Measurements from ENCODE around the gene SCAI. TPM values are rescaled to one million over a fixed set of nuclear protein-coding genes. Genes with fewer than 3 reads are reported as not detected.

The SCAI gene
- total and polyA plus RNA-seq, 9 of the 15 experiments (the other 6 are each of a cell fraction or from before 2014, with no cell fraction given): 0.70 to 12.4 (median 4.2) TPM

DNA sequence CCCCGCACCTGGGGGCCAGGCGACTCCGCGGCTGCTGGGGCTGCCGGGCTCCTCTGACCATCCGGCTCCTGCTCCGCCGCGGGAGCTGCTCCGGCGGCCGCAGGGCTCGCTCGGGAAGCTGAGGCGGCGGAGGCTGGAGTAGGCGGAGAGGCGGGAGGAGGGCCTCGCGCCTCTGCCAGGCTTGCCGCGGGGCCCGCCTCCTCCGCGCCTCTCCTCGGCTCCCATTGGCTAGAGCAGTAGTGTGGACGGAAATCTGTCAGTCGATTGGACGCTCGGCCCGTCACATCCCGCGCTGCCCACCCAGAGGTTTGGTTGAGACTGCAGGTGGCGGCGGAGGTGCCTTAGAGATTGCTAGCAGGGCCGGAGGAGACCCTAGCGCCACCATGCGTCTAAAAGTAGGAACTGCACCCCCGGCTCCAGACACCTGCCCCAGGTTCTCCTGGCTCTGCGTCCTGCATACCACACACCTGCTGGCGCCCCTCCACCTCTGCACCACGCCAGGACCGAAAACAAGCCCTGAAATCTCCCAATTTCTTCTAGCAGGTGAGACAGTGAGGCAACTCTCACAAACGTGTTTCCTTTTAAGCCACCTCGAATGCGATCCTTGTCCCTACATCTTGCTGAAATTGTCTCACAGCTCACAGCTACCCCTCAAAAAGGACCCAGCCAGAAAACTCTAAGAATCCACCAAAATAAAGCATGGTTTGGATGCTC is at the start of gene SCAI (continued):
- TF ChIP-seq, protein P1, sequence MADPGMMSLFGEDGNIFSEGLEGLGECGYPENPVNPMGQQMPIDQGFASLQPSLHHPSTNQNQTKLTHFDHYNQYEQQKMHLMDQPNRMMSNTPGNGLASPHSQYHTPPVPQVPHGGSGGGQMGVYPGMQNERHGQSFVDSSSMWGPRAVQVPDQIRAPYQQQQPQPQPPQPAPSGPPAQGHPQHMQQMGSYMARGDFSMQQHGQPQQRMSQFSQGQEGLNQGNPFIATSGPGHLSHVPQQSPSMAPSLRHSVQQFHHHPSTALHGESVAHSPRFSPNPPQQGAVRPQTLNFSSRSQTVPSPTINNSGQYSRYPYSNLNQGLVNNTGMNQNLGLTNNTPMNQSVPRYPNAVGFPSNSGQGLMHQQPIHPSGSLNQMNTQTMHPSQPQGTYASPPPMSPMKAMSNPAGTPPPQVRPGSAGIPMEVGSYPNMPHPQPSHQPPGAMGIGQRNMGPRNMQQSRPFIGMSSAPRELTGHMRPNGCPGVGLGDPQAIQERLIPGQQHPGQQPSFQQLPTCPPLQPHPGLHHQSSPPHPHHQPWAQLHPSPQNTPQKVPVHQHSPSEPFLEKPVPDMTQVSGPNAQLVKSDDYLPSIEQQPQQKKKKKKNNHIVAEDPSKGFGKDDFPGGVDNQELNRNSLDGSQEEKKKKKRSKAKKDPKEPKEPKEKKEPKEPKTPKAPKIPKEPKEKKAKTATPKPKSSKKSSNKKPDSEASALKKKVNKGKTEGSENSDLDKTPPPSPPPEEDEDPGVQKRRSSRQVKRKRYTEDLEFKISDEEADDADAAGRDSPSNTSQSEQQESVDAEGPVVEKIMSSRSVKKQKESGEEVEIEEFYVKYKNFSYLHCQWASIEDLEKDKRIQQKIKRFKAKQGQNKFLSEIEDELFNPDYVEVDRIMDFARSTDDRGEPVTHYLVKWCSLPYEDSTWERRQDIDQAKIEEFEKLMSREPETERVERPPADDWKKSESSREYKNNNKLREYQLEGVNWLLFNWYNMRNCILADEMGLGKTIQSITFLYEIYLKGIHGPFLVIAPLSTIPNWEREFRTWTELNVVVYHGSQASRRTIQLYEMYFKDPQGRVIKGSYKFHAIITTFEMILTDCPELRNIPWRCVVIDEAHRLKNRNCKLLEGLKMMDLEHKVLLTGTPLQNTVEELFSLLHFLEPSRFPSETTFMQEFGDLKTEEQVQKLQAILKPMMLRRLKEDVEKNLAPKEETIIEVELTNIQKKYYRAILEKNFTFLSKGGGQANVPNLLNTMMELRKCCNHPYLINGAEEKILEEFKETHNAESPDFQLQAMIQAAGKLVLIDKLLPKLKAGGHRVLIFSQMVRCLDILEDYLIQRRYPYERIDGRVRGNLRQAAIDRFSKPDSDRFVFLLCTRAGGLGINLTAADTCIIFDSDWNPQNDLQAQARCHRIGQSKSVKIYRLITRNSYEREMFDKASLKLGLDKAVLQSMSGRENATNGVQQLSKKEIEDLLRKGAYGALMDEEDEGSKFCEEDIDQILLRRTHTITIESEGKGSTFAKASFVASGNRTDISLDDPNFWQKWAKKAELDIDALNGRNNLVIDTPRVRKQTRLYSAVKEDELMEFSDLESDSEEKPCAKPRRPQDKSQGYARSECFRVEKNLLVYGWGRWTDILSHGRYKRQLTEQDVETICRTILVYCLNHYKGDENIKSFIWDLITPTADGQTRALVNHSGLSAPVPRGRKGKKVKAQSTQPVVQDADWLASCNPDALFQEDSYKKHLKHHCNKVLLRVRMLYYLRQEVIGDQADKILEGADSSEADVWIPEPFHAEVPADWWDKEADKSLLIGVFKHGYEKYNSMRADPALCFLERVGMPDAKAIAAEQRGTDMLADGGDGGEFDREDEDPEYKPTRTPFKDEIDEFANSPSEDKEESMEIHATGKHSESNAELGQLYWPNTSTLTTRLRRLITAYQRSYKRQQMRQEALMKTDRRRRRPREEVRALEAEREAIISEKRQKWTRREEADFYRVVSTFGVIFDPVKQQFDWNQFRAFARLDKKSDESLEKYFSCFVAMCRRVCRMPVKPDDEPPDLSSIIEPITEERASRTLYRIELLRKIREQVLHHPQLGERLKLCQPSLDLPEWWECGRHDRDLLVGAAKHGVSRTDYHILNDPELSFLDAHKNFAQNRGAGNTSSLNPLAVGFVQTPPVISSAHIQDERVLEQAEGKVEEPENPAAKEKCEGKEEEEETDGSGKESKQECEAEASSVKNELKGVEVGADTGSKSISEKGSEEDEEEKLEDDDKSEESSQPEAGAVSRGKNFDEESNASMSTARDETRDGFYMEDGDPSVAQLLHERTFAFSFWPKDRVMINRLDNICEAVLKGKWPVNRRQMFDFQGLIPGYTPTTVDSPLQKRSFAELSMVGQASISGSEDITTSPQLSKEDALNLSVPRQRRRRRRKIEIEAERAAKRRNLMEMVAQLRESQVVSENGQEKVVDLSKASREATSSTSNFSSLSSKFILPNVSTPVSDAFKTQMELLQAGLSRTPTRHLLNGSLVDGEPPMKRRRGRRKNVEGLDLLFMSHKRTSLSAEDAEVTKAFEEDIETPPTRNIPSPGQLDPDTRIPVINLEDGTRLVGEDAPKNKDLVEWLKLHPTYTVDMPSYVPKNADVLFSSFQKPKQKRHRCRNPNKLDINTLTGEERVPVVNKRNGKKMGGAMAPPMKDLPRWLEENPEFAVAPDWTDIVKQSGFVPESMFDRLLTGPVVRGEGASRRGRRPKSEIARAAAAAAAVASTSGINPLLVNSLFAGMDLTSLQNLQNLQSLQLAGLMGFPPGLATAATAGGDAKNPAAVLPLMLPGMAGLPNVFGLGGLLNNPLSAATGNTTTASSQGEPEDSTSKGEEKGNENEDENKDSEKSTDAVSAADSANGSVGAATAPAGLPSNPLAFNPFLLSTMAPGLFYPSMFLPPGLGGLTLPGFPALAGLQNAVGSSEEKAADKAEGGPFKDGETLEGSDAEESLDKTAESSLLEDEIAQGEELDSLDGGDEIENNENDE (IDR thresholded peaks at IDR 0.05; ENCODE audit: low read depth, low read length): no peak
- TF ChIP-seq RFX7 (CRISPR knock-in tag; IDR thresholded peaks at IDR 0.05) (no peak), ZFP36 (IDR thresholded peaks at IDR 0.05; ENCODE audit: low read depth, low read length, partially characterized antibody) (no peak), KLF10 (CRISPR knock-in tag; IDR thresholded peaks at IDR 0.05) (no peak), HLTF (IDR thresholded peaks at IDR 0.05) (no peak), HNRNPLL (IDR thresholded peaks at IDR 0.05; ENCODE audit: low read depth, low read length, poor library complexity, severe bottlenecking) (peak; percentile 56), GTF2E2 (tag; IDR thresholded peaks at IDR 0.05) (no peak), ZNF23 (CRISPR knock-in tag; IDR thresholded peaks at IDR 0.05) (no peak), ZNF41 (CRISPR knock-in tag; conservative IDR thresholded peaks at IDR 0.05) (no peak), ZBTB17 (CRISPR knock-in tag; IDR thresholded peaks at IDR 0.05) (no peak), ZNF584 (CRISPR knock-in tag; IDR thresholded peaks at IDR 0.05; ENCODE audit: low read depth) (no peak), MYNN (IDR thresholded peaks at IDR 0.05) (peak; percentile 77), MYNN (CRISPR knock-in tag; IDR thresholded peaks at IDR 0.05) (no peak), MAZ (CRISPR knock-in tag; conservative IDR thresholded peaks at IDR 0.05 in 1 of 2, IDR thresholded peaks at IDR 0.05 in 1 of 2) (peak; percentile 68 to 71)
- TF ChIP-seq, protein P2, sequence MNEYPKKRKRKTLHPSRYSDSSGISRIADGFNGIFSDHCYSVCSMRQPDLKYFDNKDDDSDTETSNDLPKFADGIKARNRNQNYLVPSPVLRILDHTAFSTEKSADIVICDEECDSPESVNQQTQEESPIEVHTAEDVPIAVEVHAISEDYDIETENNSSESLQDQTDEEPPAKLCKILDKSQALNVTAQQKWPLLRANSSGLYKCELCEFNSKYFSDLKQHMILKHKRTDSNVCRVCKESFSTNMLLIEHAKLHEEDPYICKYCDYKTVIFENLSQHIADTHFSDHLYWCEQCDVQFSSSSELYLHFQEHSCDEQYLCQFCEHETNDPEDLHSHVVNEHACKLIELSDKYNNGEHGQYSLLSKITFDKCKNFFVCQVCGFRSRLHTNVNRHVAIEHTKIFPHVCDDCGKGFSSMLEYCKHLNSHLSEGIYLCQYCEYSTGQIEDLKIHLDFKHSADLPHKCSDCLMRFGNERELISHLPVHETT (CRISPR knock-in tag; conservative IDR thresholded peaks at IDR 0.05 in 1 of 2, IDR thresholded peaks at IDR 0.05 in 1 of 2): no peak

All from K562 (cell line).